Measurements from ENCODE around the gene NPAS3. TPM values are rescaled to one million over a fixed set of nuclear protein-coding genes. Genes with fewer than 3 reads are reported as not detected.

The NPAS3 gene
- total RNA-seq, 1 donor from 2014 or later, result 0.08 TPM

- ATAC-seq, result no peak
Observed at GRCh38 chr14:33017016-33017415, 78.3 kb downstream of the NPAS3 start.

- no peak for ATAC-seq
Observed at GRCh38 chr14:33019346-33019745, 80.7 kb downstream of the NPAS3 start.

- ATAC-seq, result no peak
Observed at GRCh38 chr14:33026850-33027430, 88.3 kb downstream of the NPAS3 start.

- no peak for ATAC-seq
Observed at GRCh38 chr14:33029511-33029910, 90.8 kb downstream of the NPAS3 start.

GRCh38 chr14:33030386-33030785, 91.7 kb downstream of the NPAS3 start:
- ATAC-seq, result no peak

- ATAC-seq, result no peak
Observed at GRCh38 chr14:33035416-33036194, 96.9 kb downstream of the NPAS3 start.

GRCh38 chr14:33039311-33039710, 100.6 kb downstream of the NPAS3 start:
- no peak for ATAC-seq

GRCh38 chr14:33040372-33041140, 101.9 kb downstream of the NPAS3 start:
- ATAC-seq, result no peak

- no peak for ATAC-seq
Observed at GRCh38 chr14:33042591-33042990, 103.9 kb downstream of the NPAS3 start.

- no peak for ATAC-seq
Observed at GRCh38 chr14:33045760-33046159, 107.1 kb downstream of the NPAS3 start.

GRCh38 chr14:33052943-33053342, 114.3 kb downstream of the NPAS3 start:
- ATAC-seq, result no peak

- no peak for ATAC-seq
Observed at GRCh38 chr14:33056213-33056612, 117.5 kb downstream of the NPAS3 start.

GRCh38 chr14:33057585-33057984, 118.9 kb downstream of the NPAS3 start:
- ATAC-seq, result no peak

GRCh38 chr14:33061667-33062325, 123.1 kb downstream of the NPAS3 start:
- no peak for ATAC-seq

GRCh38 chr14:33062476-33062875, 123.8 kb downstream of the NPAS3 start:
- ATAC-seq, result no peak

GRCh38 chr14:33062881-33063280, 124.2 kb downstream of the NPAS3 start:
- ATAC-seq, result no peak

GRCh38 chr14:33063521-33063920, 124.8 kb downstream of the NPAS3 start:
- ATAC-seq, result no peak

- no peak for ATAC-seq
Observed at GRCh38 chr14:33065634-33066033, 127.0 kb downstream of the NPAS3 start.

GRCh38 chr14:33068040-33068439, 129.4 kb downstream of the NPAS3 start:
- no peak for ATAC-seq

- no peak for ATAC-seq
Observed at GRCh38 chr14:33068626-33069025, 129.9 kb downstream of the NPAS3 start.

GRCh38 chr14:33070475-33070874, 131.8 kb downstream of the NPAS3 start:
- ATAC-seq, result no peak

GRCh38 chr14:33073023-33073422, 134.3 kb downstream of the NPAS3 start:
- ATAC-seq, result no peak

GRCh38 chr14:33081259-33081658, 142.6 kb downstream of the NPAS3 start:
- ATAC-seq, result no peak

All from esophagus mucosa (tissue), 1 donor.